ENCODE measurements around the gene TYROBP.
"Not testable (repeated sequence)": the region's sequence is repeated elsewhere in the genome, so short reads cannot be mapped to it uniquely, and the experiment has no call there.

The TYROBP gene

DNA sequence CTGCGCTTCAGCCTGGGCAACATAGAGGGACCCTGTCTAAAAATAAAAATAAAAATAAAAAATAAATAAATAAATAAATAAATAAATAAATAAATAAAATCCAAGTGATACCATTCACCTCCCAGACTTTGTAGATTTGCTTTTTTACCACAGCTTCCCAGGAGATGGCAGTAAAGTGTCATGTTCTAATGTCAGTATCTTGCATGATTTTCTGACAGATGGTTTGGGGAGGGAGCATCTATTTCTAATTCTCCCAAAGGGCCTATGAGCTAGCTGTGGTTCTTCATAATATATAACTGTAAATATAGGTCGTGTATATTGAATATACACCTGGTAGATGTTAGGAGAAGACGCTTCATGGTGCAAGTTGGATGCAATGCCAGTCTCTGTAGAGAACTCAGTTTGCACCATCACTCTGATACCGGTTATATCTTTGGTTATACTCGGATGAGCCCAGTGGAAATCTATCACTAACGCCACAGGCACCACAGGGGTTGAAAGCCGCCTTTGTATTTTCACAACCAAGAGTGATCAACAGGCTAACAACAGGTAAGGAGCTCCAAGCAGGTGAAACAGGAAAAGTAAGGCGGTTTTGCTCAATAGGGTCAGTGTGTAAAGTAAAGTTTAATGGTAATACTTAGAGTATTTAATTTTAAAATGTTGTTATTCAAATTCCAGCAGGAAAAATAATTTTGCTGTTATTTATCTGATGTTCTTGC is 25.8 kb downstream of the TYROBP start:
- no peak for DNase-seq (ENCODE audit: low read depth)
- TF ChIP-seq, protein P1, sequence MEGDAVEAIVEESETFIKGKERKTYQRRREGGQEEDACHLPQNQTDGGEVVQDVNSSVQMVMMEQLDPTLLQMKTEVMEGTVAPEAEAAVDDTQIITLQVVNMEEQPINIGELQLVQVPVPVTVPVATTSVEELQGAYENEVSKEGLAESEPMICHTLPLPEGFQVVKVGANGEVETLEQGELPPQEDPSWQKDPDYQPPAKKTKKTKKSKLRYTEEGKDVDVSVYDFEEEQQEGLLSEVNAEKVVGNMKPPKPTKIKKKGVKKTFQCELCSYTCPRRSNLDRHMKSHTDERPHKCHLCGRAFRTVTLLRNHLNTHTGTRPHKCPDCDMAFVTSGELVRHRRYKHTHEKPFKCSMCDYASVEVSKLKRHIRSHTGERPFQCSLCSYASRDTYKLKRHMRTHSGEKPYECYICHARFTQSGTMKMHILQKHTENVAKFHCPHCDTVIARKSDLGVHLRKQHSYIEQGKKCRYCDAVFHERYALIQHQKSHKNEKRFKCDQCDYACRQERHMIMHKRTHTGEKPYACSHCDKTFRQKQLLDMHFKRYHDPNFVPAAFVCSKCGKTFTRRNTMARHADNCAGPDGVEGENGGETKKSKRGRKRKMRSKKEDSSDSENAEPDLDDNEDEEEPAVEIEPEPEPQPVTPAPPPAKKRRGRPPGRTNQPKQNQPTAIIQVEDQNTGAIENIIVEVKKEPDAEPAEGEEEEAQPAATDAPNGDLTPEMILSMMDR (conservative IDR thresholded peaks at IDR 0.05; ENCODE audit: low read depth, low read length) = peak; percentile 56
- no peak overlapping the region for H3K4me3 ChIP-seq (ENCODE audit: low read length)

DNA sequence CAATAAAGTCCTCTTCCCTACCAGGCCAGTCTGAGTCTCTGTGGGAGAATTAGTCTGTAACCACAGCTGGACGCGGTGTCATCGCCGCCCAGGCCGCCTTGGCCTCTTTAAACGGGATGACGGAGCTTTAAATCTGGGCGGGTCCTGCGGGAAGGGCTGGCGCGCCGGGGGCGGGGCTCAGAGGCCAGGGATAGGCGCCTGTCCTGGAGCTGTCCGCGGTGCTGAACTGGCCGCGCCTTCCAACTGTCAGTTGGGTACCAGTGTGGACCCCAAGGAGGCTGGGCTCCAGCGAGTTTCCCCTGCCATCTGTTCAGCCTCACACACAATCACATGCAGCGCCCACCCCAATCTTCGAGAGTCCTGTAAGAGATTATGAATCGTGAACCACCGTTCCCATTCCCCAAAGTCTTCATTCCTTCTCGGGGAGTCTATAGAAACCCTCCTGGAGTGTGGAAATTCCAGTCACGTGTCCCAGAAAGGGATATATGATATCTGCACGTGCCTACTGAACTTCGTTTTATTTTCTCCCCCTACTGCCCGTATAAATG is 28.3 kb downstream of the TYROBP start:
- no peak overlapping the region for H3K4me3 ChIP-seq (ENCODE audit: low read length)
- no peak for DNase-seq (ENCODE audit: low read depth)
- TF ChIP-seq, protein P1 (conservative IDR thresholded peaks at IDR 0.05; ENCODE audit: low read depth, low read length) = no peak

DNA sequence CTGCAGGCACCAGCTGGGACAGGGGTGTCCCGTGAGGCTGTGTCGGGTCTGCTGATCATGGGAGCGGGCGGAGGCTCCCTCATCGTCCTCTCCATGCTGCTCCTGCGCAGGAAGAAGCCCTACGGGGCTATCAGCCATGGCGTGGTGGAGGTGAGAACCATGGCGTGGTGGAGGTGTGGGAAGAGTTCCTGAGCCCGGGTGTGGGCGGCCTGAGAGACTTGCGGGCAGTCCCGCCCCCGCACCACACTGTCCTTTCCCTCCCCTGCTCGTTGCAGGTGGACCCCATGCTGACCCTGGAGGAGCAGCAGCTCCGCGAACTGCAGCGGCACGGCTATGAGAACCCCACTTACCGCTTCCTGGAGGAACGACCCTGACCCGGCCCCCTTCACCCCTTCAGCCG is 29.0 kb downstream of the TYROBP start:
- no peak for DNase-seq (ENCODE audit: low read depth)
- TF ChIP-seq, protein P1 (conservative IDR thresholded peaks at IDR 0.05; ENCODE audit: low read depth, low read length) = no peak
- no peak overlapping the region for H3K4me3 ChIP-seq (ENCODE audit: low read length)

DNA sequence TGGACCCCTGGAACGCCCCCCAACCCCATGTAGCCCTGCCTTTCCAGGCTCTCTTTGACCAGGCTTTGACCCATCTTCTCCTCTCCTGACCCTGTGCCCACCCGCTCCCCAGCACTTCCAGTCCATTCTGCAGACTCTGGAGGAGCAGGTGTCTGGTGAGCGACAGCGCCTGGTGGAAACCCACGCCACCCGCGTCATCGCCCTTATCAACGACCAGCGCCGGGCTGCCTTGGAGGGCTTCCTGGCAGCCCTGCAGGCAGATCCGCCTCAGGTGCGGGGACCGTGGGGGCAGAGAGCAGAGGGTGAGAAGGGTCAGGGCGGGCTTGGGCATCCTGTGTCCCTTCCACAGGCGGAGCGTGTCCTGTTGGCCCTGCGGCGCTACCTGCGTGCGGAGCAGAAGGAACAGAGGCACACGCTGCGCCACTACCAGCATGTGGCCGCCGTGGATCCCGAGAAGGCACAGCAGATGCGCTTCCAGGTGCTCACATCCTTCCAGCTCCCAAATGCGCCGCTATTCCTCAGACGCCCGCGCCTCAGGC is 33.6 kb downstream of the TYROBP start:
- H3K4me3 ChIP-seq (ENCODE audit: low read length) = no peak overlapping the region
- no peak for DNase-seq (ENCODE audit: low read depth)
- TF ChIP-seq, protein P1 (conservative IDR thresholded peaks at IDR 0.05; ENCODE audit: low read depth, low read length) = no peak

DNA sequence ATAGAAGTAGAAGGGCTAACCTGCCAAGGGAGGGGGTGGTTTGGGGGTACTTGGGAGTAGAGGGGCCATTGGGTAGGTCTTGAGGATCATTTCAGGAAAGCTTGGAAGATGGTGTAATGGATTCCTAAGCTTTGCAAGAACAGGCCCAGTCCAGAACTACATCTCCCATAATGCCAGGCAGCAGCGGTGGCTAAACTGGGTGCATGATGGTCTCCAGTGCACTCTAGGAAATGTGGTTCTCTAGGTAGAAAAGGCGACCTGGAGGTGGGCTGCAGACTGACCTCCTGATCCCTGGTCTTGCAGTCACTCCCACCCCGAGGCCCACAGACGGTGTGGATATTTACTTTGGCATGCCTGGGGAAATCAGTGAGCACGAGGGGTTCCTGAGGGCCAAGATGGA is 35.9 kb downstream of the TYROBP start:
- TF ChIP-seq, protein P1 (conservative IDR thresholded peaks at IDR 0.05; ENCODE audit: low read depth, low read length) = no peak
- no peak for DNase-seq (ENCODE audit: low read depth)

DNA sequence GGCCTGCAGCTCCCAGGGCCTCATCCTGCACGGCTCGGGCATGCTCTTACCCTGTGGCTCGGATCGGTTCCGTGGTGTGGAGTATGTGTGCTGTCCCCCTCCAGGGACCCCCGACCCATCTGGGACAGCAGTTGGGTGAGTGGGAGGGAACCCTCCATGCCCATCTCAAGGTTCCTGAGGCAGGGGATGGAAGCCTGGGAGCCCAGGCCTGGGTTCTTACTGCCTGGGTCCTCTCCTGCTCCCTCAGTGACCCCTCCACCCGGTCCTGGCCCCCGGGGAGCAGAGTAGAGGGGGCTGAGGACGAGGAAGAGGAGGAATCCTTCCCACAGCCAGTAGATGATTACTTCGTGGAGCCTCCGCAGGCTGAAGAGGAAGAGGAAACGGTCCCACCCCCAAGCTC is 36.5 kb downstream of the TYROBP start:
- no peak for DNase-seq (ENCODE audit: low read depth)
- no peak overlapping the region for H3K4me3 ChIP-seq (ENCODE audit: low read length)
- TF ChIP-seq, protein P1 (conservative IDR thresholded peaks at IDR 0.05; ENCODE audit: low read depth, low read length) = no peak

More for the DNA sequence above, 35.9 kb downstream of the TYROBP start:
- H3K4me3 ChIP-seq (ENCODE audit: low read length) = no peak overlapping the region

DNA sequence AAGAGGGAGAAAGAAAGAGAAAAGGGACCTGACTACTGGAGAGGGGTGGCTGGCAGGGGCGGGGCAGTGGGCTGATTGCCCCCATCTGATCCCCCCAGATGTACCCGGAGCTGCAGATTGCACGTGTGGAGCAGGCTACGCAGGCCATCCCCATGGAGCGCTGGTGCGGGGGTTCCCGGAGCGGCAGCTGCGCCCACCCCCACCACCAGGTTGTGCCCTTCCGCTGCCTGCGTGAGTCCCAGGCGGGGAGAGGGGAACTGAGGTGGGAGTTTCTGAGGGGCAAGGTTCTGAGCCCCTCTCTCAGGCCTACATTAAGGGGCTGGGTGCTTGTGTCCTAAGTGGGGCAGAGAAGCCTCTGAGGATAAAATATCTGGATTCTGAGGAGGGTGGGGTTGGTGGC is 37.3 kb downstream of the TYROBP start:
- no peak for DNase-seq (ENCODE audit: low read depth)
- TF ChIP-seq, protein P1 (conservative IDR thresholded peaks at IDR 0.05; ENCODE audit: low read depth, low read length) = no peak
- no peak overlapping the region for H3K4me3 ChIP-seq (ENCODE audit: low read length)

DNA sequence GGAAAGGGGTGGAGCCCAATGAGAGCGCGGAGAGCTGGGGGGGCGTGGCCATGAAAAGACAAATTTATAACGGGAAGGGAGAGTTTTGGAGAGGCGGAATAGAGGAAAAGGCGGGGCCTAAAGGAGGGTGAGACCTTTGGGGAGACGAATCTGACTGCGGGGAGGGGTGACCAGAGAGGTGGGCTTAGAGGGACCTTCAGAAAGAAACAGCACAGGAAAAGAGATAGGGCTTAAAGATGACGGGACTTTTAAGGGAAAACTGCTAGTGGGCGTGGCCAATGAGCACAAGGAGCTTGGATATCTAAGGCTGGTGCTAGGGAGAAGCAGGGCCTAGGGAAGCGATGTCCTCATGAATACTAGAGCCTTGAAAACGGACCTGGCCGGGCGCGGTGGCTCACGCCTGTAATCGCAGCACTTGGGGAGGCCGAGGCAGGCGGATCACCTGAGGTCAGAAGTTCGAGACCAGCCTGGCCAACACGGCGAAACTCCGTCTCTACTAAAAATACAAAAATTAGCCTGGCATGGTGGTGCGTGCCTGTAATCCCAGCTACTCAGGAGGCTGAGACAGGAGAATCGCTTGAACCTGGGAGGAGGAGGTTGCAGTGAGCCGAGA is 37.9 kb downstream of the TYROBP start:
- H3K4me3 ChIP-seq (ENCODE audit: low read length) = peak overlapping the region; percentile 75
- DNase-seq (ENCODE audit: low read depth) = not testable (repeated sequence)
